HG02678 (cell line): Measurements from ENCODE around the gene CWF19L2.
"Not testable (repeated sequence)": the region's sequence is repeated elsewhere in the genome, so short reads cannot be mapped to it uniquely, and the experiment has no call there.

Experiments used
- ATAC-seq: cut with Tn5 transposase; IDR thresholded peaks from one replicate; pipeline ENCODE4 v1.9.1; 2021; ENCODE audit warnings: mild to moderate bottlenecking, moderate library complexity; ENCODE audit not compliant: unreplicated experiment

The CWF19L2 gene

GRCh38 chr11:107457558-107458271, at the start of gene CWF19L2:
CWF19L2 (minus strand) TSS chr11:107457825; CDS start chr11:107457816, 9 bp downstream.
- ATAC-seq, result peak; percentile 97

- ATAC-seq, result no peak
Observed at GRCh38 chr11:107505647-107506225, 48.1 kb upstream of the CWF19L2 start.

- no peak for ATAC-seq
Observed at GRCh38 chr11:107504981-107505380, 47.4 kb upstream of the CWF19L2 start.

GRCh38 chr11:107501713-107502112, 44.1 kb upstream of the CWF19L2 start:
- ATAC-seq, result no peak

GRCh38 chr11:107497371-107497770, 39.7 kb upstream of the CWF19L2 start:
- not testable (repeated sequence) for ATAC-seq

- no peak for ATAC-seq
Observed at GRCh38 chr11:107496011-107496410, 38.4 kb upstream of the CWF19L2 start.

GRCh38 chr11:107494055-107494454, 36.4 kb upstream of the CWF19L2 start:
- no peak for ATAC-seq

GRCh38 chr11:107493117-107493516, 35.5 kb upstream of the CWF19L2 start:
- ATAC-seq, result no peak

GRCh38 chr11:107490836-107491235, 33.2 kb upstream of the CWF19L2 start:
- ATAC-seq, result no peak

- ATAC-seq, result no peak
Observed at GRCh38 chr11:107482234-107482633, 24.6 kb upstream of the CWF19L2 start.

- ATAC-seq, result no peak
Observed at GRCh38 chr11:107478922-107479321, 21.3 kb upstream of the CWF19L2 start.

- no peak for ATAC-seq
Observed at GRCh38 chr11:107477820-107478219, 20.2 kb upstream of the CWF19L2 start.

- ATAC-seq, result no peak
Observed at GRCh38 chr11:107473792-107474191, 16.2 kb upstream of the CWF19L2 start.

GRCh38 chr11:107472966-107473365, 15.3 kb upstream of the CWF19L2 start:
- ATAC-seq, result no peak

GRCh38 chr11:107468596-107468995, 11.0 kb upstream of the CWF19L2 start:
- no peak for ATAC-seq

GRCh38 chr11:107467696-107468095, 10.1 kb upstream of the CWF19L2 start:
- no peak for ATAC-seq

- ATAC-seq, result not testable (repeated sequence)
Observed at GRCh38 chr11:107466275-107466866, 8.7 kb upstream of the CWF19L2 start.

- peak; percentile 46 for ATAC-seq
Observed at GRCh38 chr11:107457205-107457557, 444 bp downstream of the CWF19L2 start.

- ATAC-seq, result no peak
Observed at GRCh38 chr11:107453594-107454286, 3.9 kb downstream of the CWF19L2 start.

GRCh38 chr11:107446822-107447431, 10.7 kb downstream of the CWF19L2 start:
- ATAC-seq, result no peak

GRCh38 chr11:107442715-107443215, 14.9 kb downstream of the CWF19L2 start:
- ATAC-seq, result no peak
